Stimulated activated CD8-positive, alpha-beta memory T cell treated with anti-CD3 and anti-CD28 coated beads, Interleukin-7, amount 100 ng/mL, for 1 hour (primary cell): Measurements from ENCODE around the gene SLC17A5.
A peak's percentile ranks its signal among the peaks of the same experiment; 100 is the strongest.
"Not testable (repeated sequence)": the region's sequence is repeated elsewhere in the genome, so short reads cannot be mapped to it uniquely, and the experiment has no call there.

ENCODE experiments used
- DNase-seq, 2 donors: peaks; one replicate each; pipeline ENCODE4 v3.0.0-alpha.2; 2020; ENCODE audit warnings: low read depth in 2 of 2

Gene SLC17A5

DNA sequence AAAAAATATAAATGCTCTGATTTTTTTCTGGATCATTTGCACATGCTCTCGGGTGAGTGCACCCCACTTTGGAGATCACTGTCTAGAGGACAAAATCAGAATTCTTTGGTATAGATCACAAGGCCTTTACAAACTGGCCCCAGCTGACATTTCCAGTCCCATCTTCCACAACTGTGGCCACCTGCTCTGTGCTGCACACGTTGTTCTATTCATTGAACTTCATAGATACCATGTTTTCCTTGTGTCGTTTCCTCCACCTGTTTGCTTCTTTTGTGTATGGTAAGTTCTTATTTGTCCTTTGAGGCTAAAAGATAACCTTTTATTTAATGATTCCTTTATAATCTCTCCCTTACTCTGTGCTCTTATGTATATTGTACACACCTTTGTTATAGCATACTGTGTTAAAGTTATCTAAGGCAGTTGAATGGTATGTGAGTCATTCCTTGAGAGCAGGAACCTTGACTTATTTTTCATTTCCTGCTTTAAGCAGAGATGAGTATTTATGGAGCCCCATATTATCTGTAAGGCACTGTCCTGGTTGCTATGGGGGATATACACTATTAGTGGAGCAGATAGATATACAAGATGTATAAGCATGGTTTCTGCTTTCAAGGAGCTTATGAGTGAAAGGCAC lies 12.0 kb upstream of the SLC17A5 start:
- DNase-seq = no peak

DNA sequence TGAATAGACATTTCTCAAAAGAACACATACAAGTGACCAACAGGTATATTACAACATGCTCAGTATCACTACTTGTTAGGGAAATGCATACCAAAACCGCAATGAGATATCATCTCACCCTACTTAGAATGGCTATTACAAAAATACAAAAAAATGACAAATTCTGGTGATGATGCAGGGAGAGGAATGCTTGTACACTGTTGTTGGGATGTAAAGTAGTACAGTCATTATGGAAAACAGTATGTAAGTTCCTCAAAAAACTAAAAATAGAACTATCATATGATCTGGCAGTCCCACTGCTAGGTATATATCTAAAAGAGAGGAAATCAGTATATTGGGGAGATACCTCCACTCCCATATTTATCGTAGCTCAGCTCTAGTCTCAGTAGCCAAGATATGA lies 10.9 kb upstream of the SLC17A5 start:
- DNase-seq = no peak

DNA sequence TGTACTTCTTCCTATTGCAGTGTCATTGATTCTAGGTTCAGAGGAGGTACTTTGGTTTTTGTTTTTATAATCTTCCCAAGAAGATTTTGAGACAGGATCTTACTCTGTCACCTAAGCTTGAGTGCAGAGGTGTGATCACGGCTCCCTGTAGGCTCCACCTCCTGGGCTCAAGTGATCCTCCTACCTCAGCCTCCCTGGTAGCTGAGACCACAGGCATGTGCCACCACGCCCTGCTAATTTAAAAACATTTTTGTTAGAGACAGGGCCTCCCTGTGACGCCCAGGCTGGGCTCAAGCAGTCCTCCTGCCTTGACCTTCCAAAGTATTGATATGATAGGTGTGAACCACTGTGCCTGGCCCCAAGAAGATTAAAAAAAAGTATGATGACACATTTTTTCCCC lies 3.4 kb upstream of the SLC17A5 start:
- DNase-seq = no peak

DNA sequence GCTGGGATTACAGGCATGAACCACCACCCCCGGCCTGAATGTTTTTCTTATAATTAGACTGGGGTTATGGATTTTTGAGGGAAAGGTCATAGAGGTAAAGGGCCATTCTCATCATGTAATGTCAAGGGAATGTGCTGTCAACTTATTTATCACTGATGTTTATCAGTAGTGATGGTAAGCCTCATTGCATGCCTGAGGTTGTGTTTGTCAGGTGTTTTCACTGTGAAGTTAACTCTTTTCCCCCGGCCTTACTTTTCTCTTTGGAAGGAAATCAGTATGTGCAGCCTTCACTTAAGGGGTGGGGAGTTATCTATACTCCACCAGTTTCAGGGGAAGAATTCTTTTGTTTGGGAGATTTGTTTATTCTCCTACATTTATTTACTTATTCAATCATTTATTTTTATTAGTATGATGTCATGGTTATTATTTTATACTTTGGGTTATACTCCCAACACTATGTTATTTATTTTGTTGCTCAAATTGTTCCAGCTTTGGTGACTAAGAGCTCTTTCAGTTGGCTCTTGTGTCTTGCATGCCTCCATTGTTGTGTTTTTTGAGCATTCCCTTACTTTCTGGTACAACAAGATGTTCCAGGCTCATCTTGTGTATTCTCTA lies 2.8 kb upstream of the SLC17A5 start:
- no peak for DNase-seq

DNA sequence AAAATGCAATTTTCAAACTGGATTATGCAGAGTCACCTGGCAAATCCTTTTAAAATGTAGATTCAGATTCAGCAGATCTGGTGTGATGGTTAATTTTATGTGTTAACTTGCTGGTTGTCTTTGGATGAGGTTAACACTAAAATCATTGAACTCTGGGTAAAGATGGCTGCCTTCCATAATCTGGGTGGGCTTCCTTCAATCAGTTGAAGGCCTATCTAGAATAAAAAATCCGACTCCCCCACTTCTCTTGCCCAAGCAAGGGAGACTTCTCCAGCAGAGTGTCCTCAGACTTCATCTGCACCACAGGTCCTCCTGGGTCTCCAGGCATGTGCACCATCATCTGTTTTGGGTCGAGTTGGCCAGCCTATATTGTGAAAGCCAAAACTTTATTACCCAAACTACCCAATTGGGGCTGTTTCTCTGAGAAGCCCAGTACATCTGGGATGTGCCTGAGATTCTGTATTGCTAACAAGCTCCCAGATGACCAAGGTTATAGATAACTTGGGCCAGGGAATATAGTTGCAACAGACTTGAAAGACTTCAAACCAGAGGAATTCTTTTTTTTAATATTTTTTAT lies 1.6 kb upstream of the SLC17A5 start:
- DNase-seq = no peak

DNA sequence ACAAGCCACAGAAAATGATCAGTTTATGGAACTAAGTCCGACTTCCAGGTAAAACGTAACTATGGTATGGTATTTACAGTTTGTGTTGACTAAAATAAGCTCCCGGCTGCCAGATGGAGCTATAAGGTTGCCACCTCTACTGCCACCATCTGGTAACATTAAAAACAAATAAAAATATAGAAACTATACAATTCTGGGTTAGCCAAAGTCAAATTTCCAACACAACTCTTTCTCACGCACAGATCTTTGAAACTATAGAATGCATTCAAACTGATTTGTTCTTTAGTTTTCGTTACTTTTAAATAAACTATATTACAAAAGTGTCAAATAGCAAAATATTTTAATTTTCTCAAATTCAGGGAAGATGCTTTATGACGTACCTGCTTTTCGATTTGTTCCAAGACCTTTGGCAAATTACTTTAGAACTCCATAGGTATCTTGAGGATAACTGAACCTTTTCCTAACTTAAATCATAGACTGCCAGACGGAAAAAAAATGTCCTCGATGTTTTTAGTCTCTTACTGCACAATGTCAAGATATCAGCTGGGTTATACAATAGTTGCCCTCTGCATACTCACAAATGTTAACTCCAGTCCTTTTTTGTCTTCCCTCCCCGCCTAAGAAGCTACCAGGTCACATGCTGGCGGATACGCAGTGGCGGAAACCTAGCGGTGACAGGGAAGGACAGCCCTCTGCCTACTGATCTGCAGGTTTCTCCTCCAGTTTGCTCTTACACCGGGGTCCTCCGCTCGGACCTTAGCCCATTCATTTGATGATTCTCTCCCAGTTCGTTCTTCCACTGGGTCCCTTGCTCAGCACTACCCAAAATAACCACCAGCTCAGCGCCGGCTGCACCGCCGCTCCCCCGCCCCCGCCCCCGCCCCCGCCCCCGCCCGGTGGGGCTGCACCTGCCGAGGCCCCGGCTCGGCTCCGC lies 888 bp downstream of the SLC17A5 start:
- DNase-seq = peak; percentile 32 to 38

DNA sequence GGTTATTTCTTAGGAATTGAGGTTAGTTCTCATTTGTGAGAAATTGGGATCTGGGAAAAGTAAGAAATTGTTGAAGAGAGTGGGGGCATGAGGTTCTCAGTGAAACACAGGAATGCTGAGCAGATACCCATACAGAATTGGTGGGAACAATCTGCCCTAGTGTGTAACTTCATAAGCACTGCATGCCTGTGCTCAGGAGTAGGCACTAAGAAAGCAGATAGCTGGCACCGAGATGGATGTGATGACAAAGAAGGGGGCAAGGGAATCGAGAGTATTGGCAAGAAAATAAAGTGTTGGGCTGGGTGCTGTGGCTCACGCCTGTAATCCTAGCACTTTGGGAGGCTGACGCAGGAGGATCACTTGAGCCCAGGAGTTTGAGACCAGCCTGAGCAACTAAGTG lies 4.0 kb downstream of the SLC17A5 start:
- DNase-seq = no peak

DNA sequence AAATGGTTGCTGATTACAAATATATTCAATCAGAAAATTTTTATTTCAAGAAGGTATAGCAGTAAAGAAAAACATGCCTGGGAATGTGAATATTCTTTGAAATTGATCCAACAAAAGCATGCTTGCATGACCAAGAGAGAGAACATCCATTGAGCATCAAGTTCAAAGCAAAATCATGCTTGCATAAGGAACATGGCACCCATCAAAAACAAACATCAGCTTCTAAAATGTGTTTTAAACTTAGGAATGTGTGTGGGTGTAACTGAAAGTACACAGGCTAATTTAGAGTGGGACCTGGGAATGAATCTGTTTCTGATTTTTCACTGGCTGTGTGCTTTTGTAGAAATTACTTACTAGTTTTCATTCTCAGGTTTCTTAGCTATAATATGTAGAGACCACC lies 5.6 kb downstream of the SLC17A5 start:
- DNase-seq = no peak

DNA sequence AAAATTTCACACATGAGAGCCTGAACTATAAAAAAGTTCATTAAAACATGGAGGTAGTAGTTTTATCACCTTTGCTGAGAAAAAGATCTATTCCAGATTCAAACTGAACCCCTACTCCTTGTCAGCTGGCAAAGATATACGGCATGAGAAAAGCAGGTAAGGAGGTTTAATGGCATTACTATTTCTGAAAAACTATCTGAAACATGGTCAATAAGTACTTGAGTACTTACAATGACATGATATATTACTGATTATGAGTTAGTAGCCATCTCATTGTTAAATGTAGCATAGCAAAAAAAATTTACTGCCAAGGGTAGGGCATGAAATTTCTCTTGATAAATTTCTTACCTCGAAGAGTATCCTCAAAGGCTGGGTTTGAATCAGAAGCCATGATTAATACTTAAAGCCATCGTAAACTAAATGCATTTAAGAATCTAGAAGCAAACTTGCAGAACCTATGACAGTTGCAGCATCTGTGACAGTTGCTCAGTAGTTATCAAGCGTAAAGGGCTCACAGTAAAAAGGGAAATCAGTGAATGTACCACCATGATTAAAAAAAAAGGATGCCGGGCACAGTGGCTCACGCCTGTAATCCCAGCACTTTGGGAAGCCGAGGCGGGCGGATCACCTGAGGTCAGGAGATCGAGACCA lies 8.7 kb downstream of the SLC17A5 start:
- no peak for DNase-seq

DNA sequence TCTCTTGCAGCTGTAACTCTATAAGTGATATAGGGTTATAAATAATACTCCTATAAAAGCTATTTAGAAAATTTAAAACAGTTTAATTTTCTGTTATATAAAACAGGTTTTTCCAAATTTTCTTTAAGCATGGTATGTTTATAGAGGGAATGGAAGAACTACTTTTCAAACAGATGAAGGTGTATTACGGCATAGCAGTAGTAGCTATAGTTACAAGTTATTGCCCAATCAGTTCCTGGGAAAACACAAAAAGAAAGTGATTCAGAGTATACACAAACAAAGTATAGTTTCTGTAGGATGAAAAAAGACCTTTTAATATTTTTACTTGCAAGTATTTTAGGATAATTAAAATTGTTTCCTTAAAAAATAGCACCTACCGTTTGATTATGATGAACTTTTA lies 9.8 kb downstream of the SLC17A5 start:
- no peak for DNase-seq

DNA sequence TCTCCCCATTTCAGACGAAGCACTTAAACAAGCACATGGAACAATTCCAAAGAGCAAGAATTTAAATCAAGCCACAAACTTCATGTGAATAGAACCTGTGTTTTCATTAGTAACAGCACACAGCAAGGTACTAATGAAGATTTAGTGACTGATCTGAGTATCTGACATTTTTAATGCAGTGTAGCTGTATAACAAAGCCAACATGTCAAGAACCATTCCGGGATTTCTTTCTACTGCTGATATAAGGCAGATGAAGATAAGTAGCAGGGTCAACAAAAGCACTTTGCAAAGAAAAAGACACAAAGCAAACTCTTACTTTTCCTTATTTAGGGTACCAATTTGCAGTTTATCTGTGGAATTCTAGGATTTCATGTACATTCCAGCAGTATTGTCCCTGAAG lies 11.3 kb downstream of the SLC17A5 start:
- no peak for DNase-seq

DNA sequence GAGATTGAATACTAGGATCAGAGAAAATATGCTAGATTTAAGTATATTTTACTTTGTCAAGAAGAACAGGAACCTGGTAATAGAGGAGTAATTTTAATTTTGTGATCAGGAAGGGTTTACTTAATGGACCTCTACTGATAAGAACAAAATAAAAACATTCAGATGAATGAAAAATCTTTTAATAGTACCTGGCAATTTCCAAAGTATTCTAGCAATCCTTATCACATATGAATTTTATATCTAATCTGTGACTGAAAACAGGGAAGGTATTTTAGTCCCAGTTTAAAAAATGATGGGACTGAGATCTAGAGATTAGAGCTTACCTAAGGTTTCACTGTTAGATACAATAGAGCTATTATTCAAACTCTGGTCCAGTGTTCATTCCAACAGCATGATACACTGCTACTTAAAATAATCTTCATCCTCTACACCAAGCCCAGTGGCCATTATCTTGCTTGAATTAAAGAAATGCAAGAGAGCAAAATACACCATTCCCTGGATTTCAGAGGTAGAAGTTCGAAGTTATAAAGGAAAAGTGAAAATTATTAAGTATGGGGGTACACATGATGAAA lies 13.5 kb downstream of the SLC17A5 start:
- DNase-seq = no peak

DNA sequence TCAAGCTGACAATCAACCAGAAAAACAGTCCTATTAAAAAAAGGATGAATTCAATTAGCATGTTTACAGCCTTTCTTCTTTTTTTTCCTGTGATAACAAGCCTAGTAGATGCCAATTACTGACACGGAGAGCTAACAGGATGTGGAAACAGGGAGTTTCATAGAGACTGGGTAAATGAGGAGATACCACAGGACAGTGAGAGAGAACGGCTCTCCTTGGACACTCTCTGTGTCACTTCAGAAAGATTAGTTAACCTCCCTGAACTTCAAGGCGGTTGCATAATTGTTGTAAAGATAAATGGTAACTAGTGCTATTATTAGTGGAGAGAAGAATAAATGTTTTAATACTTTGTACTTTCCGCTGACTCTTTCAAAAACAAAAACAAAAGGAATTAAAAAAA lies 14.8 kb downstream of the SLC17A5 start:
- DNase-seq = no peak

DNA sequence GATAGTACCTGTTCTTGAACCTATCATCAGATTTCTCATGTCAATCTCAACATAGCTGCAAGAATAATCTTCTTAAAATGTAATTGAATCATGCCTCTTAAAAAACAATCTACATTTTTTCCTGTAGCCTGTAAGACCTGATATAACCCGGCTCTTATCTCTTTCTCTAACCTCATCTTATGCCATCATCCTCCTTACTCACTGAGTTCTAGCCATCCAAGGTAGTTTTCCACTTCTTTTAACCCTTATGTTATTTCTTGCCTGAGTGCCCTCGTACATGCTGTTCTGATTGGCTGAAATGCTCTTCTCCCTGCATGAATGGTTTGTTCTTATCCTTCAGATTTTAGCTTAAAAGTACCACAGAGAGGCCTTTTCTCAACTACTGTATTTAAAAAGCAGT lies 16.4 kb downstream of the SLC17A5 start:
- DNase-seq = no peak

DNA sequence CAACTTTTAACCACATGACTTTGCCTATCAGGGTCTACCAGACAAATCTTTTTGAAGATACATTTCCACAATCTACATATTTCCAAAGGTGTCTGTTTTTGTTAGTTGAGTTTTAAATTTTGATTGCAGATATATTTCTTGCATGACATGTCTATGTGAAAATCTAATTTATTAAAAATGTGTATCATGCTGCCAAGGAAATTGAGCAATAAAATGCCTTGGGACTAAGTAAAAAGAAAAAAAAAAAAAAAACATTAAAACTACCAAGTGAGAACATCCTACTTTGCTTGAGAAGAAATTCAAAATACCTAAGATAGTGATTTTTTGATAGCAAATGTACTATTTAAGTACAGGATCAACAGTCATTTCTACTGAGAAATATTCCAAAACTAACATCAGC lies 17.7 kb downstream of the SLC17A5 start:
- no peak for DNase-seq

DNA sequence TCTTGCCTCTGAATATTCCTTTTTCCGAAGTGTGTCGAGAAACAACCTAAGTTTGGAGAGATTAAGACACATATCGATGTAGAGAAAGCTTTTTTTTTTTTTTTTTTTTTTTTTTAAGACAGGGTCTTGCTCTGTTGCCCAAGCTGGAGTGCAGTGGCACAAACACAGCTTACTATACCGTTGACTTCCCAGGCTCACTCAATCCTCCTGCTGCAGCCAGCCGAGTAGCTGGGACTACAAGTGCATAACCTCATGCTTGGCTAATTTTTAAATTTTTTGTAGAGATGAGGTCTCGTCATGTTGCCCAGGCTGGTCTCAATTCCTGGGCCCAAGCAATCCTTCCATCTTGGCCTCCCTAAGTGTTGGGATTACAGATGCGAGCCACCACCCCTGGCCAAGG lies 21.4 kb downstream of the SLC17A5 start:
- DNase-seq = no peak

DNA sequence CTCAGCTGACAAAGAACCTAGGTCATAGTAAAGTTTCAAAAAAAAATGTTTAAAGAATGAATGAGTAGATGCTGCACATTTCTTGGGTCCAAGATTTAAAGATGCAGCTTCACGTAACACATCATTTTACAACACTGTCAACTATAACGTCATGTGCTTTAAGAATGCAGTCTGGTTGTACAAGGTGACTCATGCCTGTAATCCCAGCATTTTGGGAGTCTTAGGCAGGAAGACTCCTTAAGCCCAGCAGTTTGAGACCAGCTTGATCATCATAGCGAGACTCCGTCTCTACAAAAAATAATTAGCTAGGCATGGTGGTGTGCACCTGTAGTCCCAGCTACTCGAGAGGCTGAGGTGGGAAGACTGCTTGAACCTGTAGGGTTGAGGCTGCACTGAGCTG lies 21.9 kb downstream of the SLC17A5 start:
- DNase-seq = no peak

DNA sequence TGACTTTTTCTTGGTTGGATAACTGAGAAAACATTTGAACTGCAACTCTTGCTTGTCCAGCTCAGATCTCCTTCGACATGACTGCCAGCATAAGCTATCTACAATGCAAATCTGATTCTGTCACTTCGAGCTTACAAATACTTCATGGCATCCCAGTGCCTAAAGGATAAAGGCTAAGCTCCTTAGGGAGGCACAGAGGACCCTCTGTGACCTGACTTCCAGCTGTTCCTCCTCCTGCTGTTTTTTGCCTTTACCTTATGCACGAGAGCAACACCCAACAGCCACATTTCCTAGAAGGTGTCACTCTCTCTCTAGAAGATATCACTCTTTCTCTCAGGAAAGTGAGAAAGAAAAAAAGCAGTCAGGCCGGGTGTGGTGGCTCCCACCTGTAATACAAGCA lies 23.4 kb downstream of the SLC17A5 start:
- no peak for DNase-seq

DNA sequence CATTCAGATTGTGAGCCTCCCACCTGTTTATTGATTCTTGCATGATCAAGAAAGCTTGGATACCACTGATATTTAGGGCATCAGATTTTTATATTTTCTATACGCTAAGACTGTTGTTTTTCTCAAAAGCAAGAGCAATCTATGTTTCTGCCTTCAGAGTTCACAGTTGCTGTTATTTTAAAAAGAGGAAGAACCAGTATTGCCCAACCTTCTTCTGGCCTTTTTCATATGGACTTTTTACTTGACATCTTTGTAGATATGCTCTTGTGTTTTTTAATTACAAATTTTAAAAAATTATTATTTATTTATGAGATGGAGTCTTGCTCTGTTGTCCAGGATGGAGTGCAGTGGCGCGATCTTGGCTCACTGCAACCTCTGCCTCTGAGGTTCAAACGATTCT lies 28.9 kb downstream of the SLC17A5 start:
- no peak for DNase-seq

DNA sequence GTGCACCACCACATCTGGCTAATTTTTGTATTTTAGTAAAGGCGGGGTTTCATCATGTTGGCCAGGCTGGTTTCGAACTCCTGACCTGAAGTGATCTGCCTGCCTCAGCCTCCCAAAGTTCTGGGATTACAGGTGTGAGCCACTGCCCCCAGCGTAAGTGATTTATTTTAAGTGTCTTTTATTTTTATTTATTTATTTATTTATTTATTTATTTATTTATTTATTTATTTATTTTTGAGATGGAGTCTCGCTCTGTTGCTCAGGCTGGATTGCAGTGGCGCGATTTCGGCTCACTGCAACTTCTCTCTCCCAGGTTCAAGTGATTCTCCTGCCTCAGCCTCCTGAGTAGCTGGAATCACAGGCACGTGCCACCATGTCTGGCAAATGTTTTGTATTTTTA lies 30.3 kb downstream of the SLC17A5 start:
- DNase-seq = not testable (repeated sequence)

DNA sequence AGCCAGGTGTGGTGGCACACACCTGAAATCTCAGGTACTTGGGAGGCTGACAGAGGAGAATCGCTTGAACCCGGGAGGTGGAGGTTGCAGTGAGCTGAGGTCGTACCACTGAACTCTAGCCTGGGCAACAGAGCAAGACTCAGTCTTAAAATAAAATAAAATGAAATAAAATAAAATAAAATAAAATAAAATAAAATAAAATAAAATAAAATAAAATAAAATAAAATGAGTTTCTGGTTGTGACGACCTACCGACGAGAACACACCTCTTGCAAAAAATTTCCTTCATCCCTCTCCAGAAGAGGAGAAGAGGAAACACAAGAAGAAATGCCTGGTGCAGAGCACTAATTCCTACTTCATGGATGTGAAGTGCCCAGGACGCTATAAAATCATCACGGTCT lies 35.7 kb downstream of the SLC17A5 start:
- DNase-seq = not testable (repeated sequence)

DNA sequence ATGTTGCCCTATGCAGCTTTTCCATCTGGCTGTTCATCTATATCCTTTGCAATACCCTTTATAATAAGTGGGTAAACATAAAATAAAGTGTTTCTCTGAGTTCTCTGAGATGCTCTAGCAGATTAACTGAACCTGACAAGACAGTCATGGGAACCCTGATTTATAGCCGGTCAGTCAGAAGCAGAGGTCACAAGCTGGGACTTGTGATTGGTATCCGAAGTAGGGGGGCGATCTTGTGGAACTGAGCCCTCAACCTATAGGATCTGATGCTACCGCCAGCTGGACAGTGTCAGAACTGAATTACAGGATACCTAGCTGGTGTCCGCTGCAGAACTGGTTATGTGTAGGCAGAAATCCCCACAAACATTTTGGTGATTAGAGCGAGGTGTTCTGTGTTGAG lies 39.0 kb downstream of the SLC17A5 start:
- DNase-seq = no peak
